Fibroblast of skin of right biceps (primary cell): ENCODE results near the gene USP49.
"Not testable (repeated sequence)": the region's sequence is repeated elsewhere in the genome, so short reads cannot be mapped to it uniquely, and the experiment has no call there.

ENCODE experiments used
- DNase-seq: peaks from one replicate; pipeline ENCODE4 v3.0.0-alpha.2; 2013

The USP49 gene

DNA sequence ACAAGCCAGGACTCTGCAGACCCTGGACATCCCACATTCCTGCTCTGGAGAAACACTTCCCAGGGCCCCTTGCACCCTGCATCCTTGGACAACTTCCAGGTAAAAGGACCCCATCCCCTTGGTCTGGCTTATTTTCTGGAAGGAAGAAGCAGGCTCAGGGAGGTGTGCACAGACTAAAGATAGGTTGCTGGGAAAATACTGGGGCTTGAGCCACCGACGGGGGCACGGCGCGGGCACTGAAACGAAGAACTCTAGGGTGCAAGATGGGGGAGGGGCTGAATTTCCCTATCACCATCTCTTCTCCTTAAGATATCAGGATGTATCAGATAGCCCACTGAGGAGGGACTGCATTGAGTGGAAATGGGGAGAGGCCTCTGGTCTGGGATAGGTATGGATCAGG is 116.3 kb downstream of the USP49 start:
- DNase-seq: no peak

DNA sequence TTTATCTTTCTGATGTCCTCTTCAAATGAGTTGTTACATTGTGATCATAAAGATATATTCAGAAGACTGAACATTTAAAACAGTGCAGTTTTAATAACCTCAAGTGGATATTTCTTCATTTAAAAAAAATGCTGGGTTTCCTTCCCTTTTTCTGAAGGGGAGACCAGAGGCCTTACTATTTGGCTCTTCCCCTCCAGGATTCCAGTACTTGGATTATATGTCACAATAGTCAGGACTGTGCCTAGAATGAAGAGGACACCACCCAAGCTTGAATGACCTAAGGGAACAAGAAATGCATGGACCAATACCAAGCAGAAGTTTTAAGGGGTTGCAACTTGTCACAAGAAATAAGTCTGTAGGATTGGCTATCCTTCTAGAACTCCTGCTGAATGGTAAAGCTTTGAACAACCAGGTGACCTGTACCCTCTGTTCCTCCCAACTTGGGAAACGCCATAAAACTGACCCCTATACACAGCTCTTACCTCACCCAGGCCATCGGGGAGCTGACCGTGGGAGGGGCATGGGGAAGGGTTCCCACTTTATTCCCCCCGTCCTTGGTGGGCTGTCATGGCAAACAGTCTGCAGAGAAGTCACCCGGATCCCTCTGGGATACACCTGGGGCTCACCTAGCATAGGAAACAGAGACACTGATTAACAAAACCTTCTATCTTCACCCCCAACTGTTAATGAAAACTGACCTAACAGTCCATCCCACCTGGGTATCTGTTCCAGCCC is 117.5 kb downstream of the USP49 start:
- DNase-seq: no peak

DNA sequence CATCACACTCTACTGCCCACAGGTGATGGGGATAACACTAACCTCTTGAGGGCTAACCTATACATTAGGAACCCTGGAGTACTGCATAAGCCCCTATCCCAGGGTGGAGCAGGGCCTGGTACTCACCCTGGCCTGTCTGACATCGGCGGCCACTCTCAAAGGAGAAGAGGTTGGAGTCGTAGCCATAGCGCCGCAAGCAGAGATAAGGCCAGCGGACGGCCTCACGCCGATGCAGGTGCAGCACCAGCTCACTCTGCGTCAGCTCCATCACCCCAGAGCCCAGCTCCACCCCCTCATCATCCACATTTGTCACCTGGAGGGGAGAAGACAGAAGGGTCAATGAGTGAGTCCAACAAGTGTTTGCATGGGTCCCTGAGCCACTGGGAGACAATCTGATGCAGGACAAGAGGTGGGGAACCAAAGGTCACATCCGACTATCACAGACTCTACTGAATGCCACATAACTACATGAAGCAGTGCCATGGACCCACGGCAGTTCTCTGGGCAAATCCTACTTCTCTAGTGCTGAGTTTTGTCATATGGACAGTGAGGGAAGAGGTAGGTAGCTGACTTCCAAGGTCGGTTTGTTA is 119.8 kb downstream of the USP49 start:
- DNase-seq: no peak

DNA sequence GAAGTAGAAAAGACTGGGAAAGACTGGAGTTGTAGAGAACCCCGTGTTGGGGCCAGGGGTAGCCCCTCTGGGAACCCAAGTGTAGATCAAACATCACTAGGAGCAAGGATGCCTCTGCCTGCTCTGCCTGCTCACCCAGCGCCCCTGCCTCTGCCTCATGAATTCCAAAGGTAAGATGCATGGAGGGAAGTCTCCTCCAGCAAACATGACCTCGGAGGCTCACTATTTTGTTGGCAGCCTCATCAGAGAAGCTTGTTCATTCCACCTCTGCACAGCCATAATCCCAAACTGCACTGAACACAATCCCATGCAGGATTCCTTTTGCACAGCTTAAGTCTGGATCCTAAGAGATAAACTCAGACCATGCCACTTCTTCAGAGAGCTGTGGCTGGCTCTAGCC is 120.3 kb downstream of the USP49 start:
- DNase-seq: no peak

DNA sequence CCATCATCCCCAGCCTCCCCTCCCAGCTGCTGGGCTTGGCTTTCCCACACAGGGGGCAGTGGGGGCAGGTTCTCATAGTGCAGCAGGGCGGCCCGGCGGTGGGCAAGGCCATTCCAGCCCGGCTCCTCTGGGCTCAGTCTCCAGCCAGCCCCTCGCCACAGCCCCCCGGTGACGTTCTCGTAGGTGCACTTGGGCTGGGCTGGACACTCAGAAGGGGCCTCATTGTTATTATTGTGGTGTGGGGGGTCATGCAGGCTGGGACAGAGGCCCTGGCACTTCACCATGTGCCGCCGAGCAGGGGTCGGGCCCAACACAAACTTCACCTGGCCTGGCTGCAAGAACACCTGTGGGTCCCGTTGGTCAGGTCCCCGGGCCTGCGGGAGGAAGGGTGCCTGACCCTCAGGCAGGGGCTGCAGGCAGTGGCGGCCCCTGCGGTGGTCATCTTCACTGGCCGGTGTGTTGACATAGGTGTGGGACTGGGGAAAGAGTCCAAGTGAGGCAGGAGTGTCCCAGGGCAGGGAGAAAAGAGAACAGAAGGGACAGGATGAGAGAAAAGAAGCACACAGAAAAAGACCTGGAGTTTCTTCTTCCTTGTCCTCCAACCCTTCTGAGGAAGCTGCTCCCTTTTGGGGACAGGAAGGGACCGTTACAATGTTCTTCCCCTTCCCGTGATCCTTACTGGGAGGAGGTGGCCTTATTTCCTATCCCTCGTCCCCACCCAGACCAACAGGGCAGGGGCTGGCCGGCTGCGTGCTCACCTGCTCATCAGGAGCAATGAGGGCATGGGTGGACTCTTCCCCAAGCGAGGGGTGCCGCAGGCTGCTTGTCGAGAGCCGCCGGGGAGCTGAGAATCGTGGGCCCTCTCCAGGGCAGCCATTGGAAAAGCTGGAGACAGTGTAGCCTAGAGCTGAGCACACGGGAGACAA is 123.9 kb downstream of the USP49 start:
- no peak for DNase-seq

DNA sequence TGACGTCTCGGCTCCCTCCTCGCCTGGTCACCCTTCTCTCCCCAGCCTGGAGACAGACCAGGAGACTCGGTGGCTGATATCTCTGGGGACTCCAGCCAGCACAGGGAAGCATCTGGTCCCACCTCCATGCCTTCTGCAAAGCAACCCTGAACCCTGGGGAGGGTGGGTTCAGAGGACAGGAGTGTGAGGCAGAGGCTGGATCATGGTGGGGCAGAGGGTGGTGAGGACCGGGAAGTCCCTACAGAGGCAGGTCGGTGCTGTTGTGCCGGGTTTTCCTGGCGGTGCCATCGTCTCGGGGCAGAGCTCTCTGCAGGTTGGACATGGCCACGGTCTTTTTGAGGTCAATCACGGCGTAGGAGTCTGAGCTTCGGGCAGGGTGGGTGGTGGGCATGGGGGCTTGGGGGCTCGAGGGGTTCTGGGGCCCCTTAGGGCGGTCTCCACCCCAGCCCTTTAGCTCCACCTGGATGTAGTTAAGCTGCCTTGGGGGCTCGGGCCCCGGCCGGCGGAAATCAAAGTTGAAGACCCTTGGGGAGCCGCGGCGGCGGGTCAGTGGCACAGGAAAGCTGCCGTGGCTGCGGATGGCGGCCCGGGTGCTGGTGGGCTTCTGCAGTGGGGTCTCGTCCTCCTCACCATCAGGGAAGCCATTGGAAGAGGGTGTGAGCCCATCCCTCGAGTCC is 124.7 kb downstream of the USP49 start:
- no peak for DNase-seq

DNA sequence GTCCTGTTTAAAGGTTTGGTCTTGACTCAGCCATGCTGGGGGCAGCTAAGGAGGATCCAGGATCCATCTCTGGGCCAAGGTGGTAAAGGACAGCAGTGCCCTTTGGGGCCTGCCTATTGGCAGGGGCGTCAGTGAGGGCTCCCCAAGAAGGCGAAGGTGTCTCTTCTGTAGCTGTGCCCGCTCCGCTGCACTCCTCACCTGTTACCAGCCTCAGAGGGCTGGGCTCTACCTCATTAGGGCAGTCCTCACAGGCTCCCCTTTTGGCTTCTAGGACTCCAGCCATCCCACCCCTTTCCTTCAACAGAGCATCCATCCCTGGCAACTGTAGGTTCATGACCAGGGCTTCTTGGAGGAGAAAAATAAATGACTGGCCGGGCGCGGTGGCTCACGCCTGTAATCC is 125.8 kb downstream of the USP49 start:
- DNase-seq: no peak

DNA sequence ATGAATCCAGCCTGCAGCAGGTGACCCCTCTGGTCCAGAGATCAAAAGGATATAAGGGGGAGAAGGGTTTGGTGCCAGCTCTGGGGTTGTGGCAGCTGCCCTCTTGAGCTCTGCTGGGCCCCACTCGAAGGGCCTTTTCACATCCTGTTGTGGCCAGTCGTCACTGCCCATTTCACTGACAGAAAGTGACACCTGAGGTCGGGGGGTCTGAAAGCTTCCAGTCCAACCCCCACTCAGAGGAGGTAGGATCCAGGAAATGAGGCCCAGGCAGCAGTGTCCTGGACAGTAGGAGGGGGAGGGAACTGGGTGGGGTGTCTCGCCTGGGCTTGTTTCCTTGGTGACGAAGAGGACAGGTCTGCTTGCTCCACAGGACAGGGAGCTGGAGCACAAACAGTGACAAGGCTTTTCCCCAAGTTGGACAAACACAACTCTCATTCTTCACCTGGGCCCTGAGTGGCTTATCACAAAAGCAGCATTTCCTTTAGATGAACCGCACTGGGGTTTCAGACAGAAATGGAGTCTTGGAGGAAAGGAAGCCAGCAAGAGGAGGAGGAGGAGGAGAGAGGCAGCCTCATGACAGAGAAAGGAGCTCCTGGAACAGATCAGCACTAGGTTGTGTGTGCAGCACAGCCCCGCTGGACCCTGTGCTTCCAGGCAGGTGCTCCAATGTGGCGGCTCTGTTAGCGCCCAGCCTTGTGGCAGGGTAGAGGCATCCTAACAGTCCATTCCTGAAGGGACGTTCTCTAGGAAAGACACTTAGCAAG is 126.4 kb downstream of the USP49 start:
- DNase-seq: no peak

DNA sequence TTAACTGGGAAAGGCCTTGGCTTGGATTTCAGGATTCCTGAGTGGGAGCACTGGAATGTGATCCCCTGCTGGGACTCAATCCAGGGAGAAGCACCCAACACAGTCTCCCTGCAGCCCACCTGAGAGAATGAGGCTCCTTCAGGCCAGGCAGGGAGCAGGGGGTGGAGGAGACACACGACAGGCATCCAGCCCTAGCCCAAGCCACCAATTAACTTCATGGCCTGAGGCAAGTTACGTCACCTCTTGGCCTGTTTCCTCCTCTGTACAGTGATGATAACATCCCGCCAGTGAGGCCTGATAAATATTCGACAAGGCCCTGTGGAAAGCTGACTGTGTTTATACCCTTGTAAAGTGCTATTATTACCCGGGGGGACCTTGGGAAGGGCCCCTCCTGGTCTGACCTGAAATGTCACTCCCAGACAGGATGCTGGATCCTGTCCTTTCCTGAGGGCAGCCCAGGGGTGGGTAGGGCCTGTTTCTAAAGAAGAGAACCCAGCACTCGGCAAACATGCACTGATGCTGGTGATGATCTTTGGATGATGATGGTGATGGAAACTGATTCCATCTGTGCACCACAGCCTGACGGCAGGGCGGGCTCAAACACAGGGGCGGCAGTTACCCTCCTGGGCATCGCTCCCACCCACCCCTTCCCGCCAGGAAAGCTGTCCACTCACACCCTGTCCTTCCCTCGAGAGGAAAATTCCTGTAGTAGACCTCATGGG is 127.9 kb downstream of the USP49 start:
- peak; percentile 67 for DNase-seq

DNA sequence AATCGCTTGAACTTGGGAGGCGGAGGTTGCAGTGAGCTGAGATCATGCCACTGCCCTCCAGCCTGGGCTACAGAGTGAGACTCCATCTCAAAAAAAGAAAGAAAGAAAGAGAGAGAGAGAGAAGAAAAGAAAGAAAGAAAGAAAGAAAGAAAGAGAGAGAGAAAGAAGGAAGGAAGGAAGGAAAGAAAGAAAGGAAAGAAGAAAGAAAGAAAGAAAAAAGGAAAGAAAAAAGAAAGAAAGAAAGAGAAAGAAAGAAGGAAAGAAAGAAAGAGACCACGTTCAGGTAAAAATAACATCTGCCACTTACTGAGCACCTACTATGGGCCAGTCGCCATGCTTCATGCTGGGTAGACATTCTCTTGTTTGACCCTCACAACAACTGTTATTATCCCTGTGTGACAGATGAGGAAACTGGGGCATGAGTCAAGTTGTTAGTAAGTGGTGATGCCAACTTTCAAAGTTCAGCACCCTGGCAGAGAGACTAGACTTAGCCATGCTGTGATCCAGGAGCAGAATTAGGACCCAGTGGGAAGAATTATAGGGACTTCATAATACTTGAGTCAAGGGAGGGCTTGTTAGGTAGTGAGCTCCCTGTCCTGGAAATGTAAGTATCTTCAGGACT is 129.0 kb downstream of the USP49 start:
- DNase-seq: not testable (repeated sequence)

DNA sequence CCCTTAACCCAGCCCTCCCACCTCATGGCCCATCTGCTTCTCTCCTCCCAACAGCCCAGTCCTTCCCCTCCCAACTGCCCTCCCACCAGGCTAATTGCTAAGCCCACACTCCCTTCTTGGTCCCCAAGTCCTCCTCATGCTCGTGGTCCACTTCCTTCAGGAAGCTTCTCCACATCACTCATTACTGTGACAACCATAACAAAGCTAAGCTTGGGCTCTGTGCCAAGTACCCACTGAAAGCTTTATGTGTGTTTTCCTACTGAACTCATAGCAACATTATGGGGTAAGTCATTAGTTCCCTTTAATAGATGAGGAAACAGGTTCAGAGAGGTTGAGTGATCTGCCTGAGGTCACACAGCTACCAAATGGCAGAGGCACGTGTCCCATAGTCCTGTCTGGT is 131.7 kb downstream of the USP49 start:
- DNase-seq: no peak

DNA sequence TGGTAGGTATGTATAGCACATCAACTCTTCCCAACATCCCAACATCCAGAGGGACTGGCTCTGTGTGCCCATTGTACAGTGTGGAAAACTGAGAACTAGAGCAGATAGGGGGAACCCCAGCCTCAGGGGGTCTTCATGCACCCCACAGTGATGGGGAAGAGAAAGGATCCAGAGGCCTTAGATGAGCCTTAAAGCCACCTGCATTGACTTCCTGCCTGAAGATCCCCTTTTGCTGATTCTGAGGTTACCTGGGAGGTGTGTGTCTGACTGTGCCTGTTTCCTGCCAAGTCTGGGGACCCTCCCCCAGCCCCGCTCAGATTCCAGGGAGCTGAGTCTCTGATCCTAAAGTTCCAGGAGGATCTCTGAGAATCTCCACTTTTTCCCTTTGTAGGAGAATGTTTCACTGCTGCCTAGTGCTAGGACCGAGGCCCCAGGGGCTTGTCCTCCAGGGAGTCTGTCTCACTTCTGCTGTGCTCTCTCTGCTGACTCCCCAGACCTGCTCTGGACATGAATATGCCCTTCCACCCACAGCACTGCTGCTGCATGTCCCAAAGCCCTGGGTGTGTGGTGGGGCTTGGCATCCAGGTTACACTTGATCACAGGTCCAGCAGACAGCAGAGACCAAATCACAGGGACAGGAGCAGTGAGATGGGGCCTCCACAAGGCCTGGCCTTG is 135.1 kb downstream of the USP49 start:
- DNase-seq: no peak

DNA sequence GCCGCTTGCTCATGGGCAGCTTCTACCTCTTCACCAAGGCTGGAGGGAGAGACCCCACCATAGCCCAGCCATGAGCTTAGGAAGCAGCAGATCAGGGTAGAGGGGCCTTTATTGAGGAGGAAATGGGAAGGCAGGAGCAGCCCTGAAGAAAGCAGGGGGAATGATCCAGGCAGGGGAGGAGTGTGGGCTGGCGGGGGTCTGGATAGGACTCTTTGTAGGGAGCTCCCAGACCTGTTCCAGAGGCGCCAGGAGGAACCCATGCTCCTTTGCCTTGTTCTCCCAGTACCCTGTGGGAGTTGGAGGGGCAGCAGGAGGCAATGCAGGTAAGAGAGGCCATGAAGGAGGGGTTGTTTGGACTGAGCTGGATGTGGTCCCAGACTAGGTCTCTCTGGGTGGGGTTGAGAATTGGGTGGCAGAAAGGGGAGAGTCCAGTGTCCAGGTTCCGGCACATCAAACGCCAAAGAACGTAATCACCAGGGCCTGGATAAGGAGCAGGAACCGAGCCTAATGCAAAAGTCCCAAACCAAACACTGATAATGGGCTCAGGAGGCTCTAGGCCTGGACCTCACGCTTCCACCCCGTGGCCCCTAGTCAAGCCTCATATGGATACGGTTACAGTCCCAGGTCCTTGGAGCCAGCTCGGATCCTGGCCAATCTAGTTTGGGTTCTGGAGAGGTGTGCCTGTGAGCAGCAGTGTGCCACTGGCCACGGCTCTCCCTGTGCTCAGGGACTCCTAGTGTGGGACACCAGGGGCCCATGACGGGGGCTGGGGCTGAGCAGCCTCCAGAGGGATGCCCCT is 135.9 kb downstream of the USP49 start:
- no peak for DNase-seq

DNA sequence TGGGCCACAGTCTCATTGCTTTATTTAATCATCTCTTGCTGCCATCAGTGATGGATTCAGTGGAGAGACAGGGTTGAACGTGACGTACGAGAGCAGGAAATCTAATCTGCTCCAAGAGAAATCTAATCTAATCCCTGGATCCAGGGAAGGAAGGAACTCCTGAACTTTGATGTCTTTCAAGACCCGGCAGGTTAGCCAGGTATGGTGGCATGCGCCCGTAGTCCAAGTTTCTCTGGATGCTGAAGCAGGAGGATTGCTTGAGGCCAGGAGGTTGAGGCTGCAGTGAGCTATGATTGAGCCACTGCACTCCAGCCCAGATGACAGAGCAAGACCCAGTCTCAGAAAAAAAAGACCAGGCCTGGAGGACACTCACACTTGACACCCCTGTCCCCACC is 136.5 kb downstream of the USP49 start:
- DNase-seq: no peak

DNA sequence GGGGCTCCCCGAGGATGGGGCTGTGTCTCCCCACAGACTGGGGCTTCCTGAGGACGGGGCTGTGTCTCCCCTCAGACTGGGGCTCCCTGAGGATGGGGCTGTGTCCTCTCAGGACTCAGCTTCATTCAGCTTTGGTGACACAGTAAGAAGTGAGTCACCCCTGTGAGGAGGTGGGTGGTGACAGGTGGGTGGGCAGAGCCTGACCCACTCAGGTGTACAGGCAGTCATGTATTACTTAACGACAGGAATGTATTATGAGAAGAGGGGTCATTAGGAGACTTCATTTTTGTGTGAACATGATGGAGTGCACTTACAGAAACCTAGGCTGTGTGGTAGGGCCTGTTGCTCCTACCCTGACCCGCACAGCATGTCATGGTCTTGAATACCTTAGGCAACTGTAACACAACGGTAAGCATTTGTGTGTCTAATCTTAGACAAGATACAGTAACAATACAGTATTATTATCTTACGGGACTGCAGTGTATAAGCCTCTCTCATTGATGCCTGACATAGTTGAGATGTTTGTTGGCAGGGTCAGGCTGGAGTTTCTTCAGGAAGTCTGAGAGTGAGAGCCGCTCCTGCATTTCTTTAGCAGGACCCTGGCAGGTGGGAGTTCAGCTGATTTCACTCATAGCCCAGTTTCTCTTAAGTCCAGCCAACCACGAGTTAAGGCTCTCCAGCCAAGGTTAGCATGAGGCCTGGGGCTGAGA is 137.1 kb downstream of the USP49 start:
- no peak for DNase-seq

DNA sequence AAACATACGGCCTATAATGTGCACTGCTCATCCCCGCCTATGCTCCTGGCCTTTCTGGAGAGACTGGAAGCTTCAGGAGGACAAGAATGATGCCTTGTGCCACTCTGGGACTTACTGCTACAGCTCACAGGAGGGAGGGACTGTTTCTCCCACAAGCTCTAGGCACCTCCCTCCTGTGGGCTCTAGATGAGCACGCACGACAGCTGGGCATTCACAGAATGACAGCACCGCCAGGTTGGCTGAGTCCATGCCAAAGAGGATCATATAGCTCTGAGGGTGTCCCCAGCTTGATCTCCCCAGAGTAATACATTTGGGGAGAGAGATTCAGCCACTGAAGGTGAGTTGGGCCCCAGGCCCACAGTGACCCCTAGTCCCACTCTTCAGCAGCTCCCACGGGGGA is 137.9 kb downstream of the USP49 start:
- DNase-seq: no peak

DNA sequence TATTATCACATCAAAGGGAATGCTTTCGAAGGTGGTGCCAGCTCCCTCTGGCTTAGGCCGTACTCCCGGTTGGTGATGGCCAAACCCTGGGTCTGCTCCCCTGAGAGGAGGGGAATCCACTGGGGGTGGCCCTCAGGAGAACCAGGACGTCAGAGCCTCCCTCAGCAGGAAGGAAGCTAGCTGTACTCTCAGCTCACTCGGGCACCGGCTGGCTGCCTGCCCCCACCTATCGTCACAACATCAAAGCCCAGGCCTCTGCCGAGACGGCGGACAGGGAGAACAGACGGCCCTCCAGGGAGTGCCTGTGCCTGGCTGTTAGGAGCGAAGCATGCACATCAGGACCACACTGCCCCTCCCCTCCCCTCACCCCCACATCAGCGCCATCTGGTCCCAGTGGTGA is 138.8 kb downstream of the USP49 start:
- DNase-seq: no peak

DNA sequence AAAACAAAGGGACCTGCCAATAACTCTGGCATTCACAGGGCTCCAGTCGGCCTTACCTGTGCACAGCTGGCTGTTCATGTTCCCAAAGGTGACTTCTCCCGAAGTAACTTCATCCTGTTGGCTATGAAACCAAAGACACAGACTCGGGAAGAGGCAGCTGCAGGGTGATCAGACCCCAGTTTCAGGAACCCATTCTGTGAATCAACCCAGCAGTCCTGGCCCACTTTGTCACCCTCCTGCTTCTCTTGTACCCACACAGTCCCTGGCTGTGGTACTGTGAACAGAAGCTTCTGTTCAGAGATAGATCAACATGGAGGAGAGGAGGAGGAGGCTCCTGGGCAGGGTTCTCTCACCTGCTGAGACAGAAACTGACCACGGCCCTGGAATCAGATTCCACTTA is 139.3 kb downstream of the USP49 start:
- DNase-seq: no peak

DNA sequence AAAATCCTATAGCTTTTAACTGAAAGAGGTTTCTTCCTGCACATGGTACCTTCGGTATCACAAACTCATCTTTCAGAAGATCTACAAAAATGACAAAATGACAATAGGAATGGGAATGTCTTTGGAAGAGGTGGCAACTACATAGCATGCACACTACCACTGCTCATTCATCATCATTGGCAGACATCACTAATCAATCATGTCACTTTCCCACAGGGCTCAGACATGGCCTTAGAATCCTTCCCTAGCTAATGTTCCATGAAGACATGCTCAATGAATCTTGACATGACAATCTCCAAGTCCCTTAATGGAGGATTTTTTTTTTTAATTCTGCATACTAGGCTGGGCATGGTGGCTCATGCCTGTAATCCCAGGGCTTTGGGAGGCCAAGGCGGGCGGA is 144.8 kb downstream of the USP49 start:
- no peak for DNase-seq
